NCI-H82 treated with DMSO at 0.1 percent for 48 hours (cell line): Measurements from ENCODE around the gene PCSK1.
"Not testable (repeated sequence)": the region's sequence is repeated elsewhere in the genome, so short reads cannot be mapped to it uniquely, and the experiment has no call there.

Source experiments
- DNase-seq: peaks from one replicate; lab custom pipeline; 2025; ENCODE audit not compliant: unreplicated experiment; lab: John Stamatoyannopoulos, UW

The PCSK1 gene

GRCh38 chr5:96374653-96375052, 58.4 kb downstream of the PCSK1 start:
- DNase-seq = no peak

- DNase-seq = no peak
Observed at GRCh38 chr5:96373381-96373733, 59.7 kb downstream of the PCSK1 start.

- DNase-seq = no peak
Observed at GRCh38 chr5:96372726-96373380, 60.2 kb downstream of the PCSK1 start.

- no peak for DNase-seq
Observed at GRCh38 chr5:96370976-96371375, 62.1 kb downstream of the PCSK1 start.

GRCh38 chr5:96367337-96367736, 65.7 kb downstream of the PCSK1 start:
- not testable (repeated sequence) for DNase-seq

GRCh38 chr5:96354237-96354636, 78.8 kb downstream of the PCSK1 start:
- no peak for DNase-seq

- no peak for DNase-seq
Observed at GRCh38 chr5:96353220-96353619, 79.8 kb downstream of the PCSK1 start.

GRCh38 chr5:96350678-96351077, 82.4 kb downstream of the PCSK1 start:
- no peak for DNase-seq

- DNase-seq = peak; percentile 2
Observed at GRCh38 chr5:96348536-96348935, 84.5 kb downstream of the PCSK1 start.

GRCh38 chr5:96347502-96348292, 85.4 kb downstream of the PCSK1 start:
- no peak for DNase-seq

GRCh38 chr5:96344678-96345577, 88.1 kb downstream of the PCSK1 start:
- DNase-seq = peak; percentile 26

- DNase-seq = no peak
Observed at GRCh38 chr5:96343094-96343493, 90.0 kb downstream of the PCSK1 start.

- DNase-seq = no peak
Observed at GRCh38 chr5:96342581-96342980, 90.5 kb downstream of the PCSK1 start.
